HuH-7 (cell line): ENCODE results near the gene NOTCH3.

Experiments used
- DNase-seq: peaks from one replicate; pipeline ENCODE4 v3.0.0; 2011; ENCODE audit warnings: low spot score

The NOTCH3 gene

DNA sequence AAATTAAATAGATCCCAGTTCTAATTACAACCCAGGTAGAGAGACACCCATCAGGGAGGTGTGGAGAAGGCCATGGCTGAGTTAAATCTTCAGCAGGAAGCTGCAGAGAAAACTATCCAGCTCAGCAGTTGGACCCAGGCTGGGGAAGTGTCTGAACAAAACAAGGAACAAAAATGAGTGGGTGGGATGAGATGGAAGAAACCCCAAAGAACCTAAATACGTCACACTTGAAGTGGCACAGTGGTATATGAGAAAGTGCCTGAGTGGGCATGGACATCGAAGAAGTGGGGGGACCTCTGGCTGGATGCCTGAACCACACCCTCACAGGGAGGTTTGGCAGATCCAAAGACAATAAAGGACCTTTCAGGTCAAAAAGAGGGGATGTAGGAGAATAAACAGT is 35.0 kb upstream of the NOTCH3 start:
- DNase-seq: no peak

DNA sequence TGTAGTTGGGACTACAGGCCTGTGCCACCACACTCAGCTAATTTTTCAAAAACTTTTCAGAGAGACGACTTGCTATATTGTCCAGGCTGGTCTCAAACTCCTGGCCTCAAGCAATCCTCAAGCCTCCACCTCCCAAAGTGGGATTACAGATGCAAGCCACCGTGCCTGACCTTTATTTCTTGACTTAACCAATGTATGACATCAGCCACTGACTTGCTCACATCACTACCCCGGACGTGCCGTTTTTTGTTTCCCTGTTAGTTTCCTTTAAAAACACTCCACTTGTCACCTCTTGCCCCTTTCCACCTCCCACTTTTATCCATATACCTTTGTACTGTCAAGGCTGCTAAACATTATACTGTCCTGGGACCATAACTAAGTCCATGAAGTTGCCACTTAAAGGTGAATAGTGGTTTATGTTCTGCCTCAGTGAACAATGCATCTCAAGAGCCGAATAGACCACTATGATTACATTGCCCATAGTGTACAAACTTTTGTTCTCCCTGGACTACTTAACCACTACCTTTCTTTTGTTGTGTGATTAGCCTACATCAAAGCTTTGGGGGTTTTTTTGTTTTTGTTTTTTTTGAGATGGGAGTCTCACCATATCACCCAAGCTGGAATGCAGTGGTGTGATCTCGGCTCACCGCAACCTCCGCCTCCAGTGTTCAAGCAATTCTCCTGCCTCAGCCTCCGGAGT is 33.8 kb upstream of the NOTCH3 start:
- DNase-seq: no peak

DNA sequence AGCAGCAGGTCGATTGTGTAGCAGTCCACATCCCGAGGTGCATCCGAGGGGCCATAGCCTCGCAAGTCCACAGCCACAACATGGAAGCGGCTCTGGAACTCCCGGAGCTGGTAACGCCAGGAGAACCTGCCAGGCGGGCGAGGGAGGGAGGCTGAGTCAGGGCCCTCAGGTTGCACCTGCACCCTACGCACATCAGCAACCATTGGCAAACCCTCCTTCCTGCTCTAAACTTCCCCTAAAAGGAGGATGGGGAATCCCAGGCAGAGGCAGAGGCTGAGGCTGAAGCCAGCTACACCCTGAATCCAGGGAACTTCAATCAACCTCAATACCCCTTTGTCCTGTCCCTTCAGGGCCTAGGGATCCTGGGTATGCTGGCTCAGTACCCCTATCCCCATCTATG is 30.5 kb upstream of the NOTCH3 start:
- no peak for DNase-seq

DNA sequence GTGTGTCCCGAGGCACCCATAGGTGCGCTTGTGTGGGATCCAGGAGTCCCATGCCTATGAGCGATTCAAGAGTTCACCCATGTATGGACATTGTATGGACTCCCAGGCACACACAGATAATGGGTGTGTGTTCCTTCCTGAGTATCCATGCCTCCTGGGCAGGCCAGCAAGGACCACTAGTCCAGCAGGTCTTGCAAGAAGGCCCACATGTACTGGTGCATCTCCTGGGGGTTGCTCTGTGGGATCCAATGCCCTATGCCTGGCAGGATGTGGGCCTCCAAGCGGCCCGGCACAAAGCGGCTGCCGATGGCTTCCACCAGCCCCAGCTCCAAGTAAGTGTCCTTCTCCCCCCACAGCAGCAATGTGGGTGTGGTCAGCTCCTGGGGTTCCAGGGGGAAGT is 26.5 kb upstream of the NOTCH3 start:
- DNase-seq: no peak

DNA sequence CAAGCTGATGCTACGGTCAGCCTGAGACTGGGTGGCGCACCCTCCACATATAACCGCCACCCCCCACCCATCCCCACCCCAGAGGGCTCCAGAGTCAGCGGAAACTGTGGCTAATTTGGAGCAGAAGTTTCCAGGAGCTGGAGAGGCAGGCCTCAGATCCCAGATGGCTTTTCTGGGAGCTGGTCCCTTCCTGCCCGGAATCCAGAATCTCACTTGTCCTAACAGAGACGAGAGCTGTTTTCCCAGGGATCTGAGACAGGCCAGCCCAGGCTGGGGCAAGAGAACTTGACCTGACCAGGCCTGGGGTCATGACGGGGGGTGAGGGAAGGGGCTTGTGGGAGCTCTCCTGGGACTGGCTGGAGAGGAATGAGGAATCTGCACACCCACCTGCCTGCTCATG is 25.0 kb upstream of the NOTCH3 start:
- no peak for DNase-seq

DNA sequence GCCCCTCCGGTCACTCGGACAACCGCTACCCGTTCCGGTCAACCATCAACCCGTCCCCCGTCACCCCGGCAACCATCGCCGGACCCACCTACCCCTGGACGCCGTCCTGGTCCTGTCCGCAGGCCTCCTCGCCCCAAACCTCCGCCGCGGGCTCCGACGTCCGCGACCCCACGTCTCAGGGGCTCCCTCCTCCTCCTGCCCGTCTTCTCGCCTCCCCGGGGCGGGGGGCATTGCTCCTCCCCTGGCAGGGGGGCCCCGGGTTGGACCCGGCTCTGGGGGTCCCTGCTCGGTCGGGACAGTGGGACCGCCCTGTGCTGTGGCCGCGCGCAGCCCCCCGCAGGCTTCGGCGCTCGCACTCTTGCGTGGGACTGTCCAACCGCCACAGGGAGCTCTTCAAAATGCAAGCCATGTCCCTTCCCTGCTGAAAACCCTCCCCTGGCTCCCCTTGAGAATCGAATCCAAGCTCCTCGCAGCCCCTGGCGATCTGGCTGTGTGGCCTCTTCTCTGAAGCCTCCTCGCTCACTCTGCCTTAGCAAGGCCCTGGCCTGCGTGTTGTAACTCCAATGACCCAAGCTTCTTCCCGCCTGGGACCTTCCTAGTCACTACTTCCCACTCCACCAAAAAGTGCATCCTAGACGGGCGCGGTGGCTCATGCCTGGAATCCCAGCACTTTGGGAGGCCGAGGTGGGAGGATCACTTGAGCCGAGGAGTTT is 23.0 kb upstream of the NOTCH3 start:
- no peak for DNase-seq

DNA sequence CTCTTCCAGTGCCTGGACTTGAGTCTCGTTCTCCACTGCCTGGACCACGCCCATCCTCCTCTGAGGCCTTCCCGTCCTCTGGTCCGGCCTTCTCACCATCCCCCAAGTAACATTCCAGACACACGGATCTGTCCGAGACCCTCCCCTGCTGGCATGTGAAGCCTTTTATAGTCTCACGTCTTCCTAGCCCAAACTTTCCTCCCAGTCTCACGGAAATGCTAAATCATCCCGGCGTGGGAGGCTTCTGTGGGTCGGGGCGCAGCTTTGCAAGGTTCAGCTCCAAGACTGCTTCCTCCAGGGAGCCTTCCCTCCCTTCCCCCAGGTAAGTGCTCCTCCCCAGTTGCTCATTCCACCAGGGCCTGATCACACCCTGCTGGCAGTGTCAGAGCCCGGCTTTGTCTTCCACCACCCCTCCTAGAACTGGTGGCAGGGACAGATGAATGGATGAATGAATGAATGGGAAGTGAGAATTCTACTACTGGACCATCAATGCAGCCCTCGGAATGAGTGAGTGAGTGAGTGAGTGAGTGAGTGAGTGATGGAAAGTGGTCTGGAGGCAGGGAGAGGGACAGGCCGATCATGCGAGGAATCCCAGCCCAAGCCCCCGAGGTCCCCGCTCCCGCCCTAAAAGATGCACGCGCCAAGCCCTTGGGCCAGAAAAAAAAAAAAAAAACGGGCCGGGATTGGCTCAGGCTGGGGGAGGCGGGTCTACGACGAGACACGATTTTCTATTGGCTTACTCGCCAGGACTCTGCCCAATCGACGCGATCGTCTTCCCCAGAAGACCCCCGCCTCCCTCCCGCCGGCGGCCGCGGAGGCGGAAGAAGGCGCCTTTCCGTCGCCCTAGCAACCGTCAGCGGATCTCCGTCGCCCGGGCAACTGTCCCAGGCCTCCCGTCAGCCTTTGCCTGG is 22.2 kb upstream of the NOTCH3 start:
- peak; percentile 95 for DNase-seq

DNA sequence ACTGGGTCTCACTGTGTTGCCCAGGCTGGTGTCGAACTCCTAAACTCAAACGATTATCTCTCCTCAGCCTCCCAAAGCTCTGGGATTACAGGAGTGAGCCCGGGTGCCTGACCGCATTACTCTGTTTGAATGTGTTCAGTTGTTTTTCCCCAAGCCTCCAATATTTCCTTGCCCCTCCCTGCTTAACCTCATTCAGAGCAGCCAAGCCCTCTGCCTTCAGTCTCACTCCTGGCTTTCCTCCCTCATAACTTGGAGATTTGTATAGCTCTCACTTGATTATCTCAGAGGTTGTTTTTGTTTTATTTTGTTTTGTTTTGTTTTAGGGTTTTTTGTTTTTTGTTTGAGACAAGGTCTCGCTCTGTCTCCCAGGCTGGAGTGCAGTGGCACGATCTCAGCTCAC is 20.0 kb upstream of the NOTCH3 start:
- no peak for DNase-seq

DNA sequence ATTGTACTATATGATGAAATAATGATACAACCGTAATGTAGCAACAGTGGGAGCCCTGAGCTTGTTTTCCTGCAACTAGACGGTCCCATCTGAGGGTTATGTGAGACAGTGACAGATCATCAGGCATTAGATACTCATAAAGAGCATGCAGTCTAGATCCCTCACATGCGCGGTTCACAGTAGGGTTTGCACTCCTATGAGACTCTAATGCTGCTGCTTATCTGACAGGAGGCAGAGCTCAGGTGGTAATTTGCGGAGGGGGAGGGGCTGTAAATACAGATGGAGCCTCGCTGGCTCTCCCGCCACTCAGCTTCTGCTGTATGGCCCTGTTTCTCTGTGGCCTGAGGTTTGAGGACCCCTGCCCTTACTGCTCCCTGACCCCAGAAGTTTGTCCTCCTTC is 17.7 kb upstream of the NOTCH3 start:
- no peak for DNase-seq

DNA sequence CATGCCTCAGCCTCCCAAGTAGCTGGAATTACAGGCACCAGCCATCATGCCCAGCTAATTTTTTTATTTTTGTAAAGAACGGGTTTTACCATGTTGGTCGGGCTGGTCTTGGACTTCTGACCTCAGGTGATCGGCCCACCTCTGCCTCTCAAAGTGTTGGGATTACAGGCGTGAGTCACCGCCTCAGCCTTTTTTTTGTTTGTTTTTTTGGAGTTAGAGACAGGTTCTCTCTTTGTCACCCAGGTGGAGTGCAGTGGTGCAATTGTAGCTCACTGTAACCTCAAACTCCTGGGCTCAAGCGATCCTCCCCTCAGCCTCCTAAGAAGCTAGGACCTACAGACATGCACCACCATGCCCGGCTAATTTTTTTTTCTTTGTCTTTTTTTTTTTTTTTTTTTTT is 15.6 kb upstream of the NOTCH3 start:
- no peak for DNase-seq

DNA sequence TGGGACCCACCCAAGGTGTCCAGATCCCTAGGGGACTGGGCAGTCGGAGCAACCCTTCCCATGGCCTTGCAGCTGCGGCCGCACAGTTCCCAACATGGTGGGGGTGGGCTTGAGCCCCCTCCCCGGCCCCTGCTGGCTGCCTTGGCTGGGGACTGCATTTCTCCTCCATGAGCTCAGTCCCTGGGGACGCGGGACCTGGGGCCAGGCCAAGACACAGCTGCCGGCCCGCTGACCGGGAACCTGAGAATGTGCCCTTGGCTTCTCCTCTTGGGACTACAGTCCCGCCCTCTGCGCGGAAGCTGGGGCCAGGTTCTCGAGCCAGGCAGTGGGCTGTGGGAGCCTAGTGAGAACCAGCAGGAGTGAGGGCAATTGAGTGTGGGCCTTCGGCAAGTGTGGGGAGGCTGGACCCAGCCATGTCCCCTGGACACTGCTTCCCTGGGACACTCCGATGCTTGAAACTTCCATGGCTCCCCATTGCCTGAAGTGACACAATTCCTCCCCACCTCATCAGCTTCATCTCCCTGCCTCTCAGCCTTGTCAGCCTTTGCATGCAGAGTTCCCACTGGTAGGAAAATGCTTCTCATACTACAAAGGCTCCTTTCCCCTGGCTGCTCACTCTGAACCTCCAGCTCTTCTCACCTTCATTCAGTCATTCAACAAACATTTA is 13.1 kb upstream of the NOTCH3 start:
- DNase-seq: no peak

DNA sequence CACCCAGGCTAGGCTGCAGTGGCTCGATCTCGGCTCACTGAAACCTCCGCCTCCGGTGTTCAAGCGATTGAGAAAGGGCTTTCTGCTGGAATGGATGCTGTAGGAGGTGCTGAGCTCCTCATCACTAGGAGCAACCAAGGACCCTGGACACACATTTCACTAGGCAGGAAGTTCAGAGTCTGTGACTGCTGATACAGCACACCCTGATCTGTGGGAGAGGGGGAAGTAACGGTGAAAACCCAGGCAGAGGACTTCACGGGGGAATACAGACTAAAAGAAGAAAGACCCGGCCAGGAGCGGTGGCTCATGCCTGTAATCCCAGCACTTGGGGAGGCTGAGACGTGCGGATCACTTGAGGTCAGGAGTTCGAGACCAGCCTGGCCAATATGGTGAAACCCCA is 11.9 kb upstream of the NOTCH3 start:
- no peak for DNase-seq

DNA sequence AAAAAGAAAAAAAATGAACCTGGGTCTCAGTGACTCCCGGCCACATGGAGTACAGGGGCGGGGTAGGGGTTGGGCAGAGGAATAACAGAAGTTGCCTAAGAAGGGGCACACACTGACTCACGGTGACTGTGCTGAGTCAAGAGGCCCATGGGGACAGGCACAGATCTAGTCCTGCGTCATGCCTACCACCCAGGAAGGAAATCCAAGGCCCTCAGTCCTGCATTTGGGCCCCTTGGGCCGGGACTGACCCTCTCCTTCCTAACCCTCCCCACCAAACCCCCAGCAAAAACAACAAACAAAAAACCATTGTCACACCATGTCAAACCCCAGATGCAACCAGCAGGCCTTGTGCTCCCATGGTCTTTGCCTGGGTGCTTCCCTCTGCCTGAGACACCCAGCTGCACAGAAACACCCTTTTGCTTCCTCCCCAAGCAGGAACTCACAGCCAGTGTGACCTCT is 9.6 kb upstream of the NOTCH3 start:
- no peak for DNase-seq

DNA sequence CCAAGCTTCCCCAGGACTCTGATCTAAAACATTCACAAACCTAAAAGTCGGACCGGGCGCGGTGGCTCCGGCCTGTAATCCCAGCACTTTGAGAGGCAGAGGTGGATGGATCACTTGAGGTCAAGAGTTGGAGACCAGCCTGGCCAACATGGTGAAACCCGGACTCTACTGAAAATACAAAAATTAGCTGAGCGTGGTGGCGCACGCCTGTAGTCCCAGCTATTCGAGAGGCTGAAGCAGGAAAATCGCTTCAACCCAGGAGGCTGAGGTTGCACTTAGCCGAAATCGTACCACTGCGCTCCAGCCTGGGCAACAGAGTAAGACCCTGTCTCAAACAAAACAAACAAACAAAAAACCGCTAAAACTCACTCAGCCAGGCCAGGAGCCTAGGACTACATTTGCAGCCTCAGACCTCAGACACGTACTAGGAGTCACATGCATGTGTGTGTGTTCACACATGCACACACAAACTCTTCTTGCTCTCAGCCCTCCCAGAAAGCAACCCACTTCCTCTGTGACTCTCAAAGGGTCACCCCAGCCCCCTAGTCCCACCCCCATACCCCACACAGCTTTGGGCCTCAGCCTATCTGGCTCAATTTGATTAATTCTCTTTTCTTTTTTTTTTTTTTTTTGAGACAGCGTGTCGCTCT is 704 bp upstream of the NOTCH3 start:
- no peak for DNase-seq

DNA sequence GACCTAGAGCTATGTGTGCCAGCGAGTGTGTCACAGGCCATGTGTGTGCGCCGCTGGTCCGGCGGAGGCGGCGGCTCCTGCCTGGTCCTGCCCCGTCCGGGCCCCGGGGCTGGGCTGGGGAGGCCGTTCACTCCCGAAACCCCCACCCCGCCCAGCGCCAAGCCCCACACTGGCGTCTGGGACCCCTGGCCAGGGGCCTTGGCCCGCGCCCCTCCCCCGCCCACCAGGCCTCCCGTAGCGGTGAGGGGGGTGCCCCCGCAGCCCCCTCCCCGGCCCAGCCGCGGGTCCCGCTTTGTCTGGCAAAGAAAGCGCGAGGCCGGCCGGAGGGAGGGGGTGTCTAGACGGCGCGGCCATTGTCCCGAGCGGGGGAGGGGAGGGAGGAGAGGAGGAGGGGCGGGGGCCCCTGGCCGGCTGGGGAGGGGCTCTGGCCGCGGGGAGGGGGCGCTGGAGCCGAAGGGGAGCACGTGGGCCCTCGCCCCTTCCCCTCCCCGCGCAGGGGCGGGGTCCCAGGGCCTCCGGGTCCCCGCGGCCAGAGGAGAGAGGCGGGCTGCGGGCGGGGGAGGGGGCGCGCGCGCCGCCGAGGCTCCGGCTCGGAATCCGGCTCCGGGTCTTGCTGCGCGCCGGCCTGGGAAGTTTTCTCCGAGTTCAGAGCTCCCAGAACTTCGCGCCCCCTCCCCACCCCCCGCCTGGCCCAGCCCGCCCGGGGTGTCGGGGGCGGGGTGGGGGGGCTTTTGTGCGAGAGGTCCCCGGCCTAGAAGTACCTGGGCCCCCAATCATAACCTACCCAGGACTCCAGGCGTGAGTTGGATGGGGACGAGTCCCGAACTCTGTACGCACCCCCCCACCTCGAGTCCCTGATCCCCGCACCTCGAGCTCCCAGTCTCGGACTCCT is 888 bp downstream of the NOTCH3 start:
- no peak for DNase-seq

DNA sequence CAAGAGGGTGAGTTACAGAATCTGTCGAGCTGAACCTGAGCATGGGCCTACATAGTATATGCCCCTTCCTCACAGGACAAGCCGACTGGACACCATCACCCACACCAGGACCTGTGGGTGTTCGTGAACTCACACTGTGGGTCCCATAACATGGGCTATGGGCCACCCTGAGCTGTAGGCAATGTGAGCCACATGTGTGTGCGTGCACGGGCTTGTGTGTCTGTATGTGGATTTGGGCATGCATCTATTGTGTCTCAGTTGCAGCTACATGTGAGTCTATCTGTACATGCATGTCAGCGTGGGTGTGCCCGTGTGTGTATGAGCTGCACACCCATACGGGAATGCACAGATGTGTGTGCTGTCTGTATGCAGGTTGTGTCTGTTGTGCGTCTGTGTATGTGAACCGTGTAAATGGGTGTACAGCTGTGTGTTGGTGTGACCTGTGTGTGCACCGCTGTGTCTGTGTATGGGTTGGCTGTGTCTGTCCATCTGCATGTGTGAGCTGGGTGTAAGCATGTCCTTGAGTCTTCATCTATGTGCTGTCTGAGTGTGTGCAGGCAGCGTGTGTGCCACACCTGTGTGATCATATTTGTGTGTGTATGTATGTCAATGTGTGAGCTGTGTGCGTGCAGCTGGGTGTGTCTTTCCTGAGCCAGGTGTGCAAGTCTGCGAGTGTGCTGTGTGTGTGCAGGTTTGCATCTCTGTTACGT is 1.7 kb downstream of the NOTCH3 start:
- no peak for DNase-seq

DNA sequence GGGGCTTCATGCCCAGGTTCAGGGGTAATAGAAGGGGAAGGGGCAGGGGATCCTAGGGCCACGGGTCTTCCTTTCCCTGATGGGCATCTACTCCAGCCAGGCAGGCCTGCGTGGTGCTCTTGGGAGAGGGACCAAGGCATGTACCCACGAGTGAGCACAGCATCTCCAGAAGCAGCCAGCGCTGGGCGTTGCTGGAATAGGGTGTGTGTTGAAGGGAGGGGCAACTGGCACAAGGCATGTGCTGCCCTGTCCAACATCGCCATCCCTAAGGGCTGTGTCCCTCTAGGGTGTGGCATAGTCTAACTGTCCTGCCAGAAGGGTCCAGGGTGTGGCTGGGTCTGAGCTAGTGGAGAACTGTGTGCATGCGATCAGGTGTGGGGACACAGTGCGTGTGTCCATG is 2.9 kb downstream of the NOTCH3 start:
- DNase-seq: no peak

DNA sequence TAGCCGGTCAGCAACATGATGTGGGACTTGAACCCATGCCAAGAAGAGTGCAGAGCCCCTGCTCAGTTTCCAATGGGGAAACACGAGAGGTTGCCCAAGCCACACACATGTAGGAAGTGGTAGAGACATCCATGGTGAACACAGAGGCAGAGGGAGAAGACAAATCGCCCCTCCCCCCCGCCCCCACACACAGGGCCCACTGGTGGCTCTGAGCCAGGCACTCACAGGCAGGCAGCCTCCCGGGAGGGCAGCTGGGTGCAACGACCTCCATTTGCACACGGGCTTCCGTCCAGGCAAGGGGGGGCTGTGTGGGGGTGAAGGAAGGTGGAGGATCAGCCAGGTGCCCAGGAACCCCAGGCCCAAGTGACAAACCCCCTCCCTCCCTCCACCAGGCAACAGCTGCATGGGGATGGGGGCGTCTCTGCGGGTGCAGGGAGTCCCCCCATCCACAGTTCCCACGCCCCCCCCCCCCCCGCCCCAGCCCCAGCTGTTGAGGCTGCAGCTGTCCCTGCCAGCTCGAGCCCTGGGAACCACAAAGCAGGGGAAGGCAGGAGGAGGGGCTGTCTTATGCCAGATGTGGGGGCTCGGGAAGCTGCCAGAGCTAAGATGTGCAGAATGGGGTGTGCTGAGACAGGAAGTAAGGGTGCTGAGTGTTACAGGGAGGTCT is 3.4 kb downstream of the NOTCH3 start:
- no peak for DNase-seq

DNA sequence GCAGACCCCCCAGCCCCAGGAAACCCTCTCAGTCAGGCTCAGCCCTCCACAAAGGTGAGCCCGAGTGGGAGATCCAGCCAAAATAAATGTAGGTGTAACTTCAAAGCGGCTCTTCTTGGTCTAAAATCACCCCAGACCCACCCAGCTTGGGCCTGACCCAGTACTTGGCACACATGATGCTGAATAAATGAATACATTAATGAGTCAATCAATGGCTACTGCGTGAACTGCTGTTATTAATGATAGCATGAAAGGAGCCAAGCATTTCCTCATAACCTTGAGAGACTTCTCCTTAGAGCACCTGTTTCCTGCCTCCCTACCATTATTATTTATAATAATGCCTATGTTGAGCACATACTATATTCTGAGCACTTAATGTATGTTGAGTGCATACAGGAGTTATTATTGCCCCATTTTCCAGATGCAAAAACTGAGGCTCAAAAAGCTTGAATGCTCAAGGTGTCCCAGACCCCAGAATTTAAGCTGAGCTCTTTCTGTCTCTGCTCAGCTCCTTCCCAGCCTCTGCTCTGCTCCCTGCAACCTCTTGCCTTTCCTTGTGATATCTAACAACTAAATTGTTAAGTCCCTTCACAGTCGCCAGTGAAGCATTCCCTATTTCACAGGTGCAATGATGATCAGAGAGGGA is 4.3 kb downstream of the NOTCH3 start:
- no peak for DNase-seq
